Bronchial epithelial cell (primary cell): ENCODE results near the gene TENM4. TPM values are rescaled to one million over a fixed set of nuclear protein-coding genes. Genes with fewer than 3 reads are reported as not detected.

Experiments
- DNase-seq: peaks from one replicate; pipeline ENCODE4 v3.0.0-alpha.2; 2010; ENCODE audit warnings: low read depth
- FAIRE-seq: peaks from 2 replicates; lab custom pipeline; 2011; peaks lifted over from hg19 to GRCh38; lab: Jason Lieb, UNC
- H3K27me3 ChIP-seq: 2 replicates; pipeline ENCODE4 v1.5.1; 2011; ENCODE audit warnings: low read length; ENCODE audit not compliant: control insufficient read depth, insufficient read depth
- H3K36me3 ChIP-seq: 2 replicates; pipeline ENCODE4 v1.5.1; 2011; ENCODE audit warnings: low read length; ENCODE audit not compliant: control insufficient read depth, insufficient read depth
- H3K4me3 ChIP-seq: 2 replicates; pipeline ENCODE4 v1.5.1; 2011; ENCODE audit warnings: mild to moderate bottlenecking, low read depth, low read length, control low read depth
- CTCF ChIP-seq: IDR thresholded peaks from 2 replicates; pipeline ENCODE4 v1.5.1; 2011; ENCODE audit warnings: mild to moderate bottlenecking, moderate library complexity, low read length, control low read depth, inconsistent platforms; ENCODE audit not compliant: insufficient read depth, severe bottlenecking
- total RNA-seq: library from RNA; depleted of rRNA; stranded (reverse); fragments of >200 nt; gene quantifications from 2 replicates; pipeline ENCODE4 v1.2.1, GENCODE V29; 2014

TENM4 gene
- total RNA-seq, 1 donor from 2014 or later: 6.1 TPM

- DNase-seq: no peak
- Histone ChIP-seq H3K27me3 (no peaks in the 10 kb centered on the region), H3K36me3 (no peaks in the 10 kb centered on the region), H3K4me3 (no peak overlapping the region)
- FAIRE-seq: peak; percentile 50
- no peak for TF ChIP-seq CTCF
Measured at GRCh38 chr11:78656984-78657383, 783.8 kb downstream of the TENM4 start.

- DNase-seq (no peak), FAIRE-seq (no peak)
- no peaks in the 10 kb centered on the region for H3K27me3 ChIP-seq
- H3K36me3 ChIP-seq: no peaks in the 10 kb centered on the region
- no peak overlapping the region for H3K4me3 ChIP-seq
- TF ChIP-seq CTCF: no peak
Measured at GRCh38 chr11:78656327-78656726, 784.5 kb downstream of the TENM4 start.

- no peaks in the 10 kb centered on the region for H3K36me3 ChIP-seq
- FAIRE-seq (no peak), DNase-seq (no peak)
- no peak for TF ChIP-seq CTCF
- H3K4me3 ChIP-seq: no peak overlapping the region
- no peaks in the 10 kb centered on the region for H3K27me3 ChIP-seq
Measured at GRCh38 chr11:78655561-78655960, 785.3 kb downstream of the TENM4 start.

GRCh38 chr11:78654866-78655265 is 786.0 kb downstream of the TENM4 start:
- Histone ChIP-seq H3K36me3 (no peaks in the 10 kb centered on the region), H3K4me3 (no peak overlapping the region), H3K27me3 (no peaks in the 10 kb centered on the region)
- DNase-seq: no peak
- FAIRE-seq: peak; percentile 55
- TF ChIP-seq CTCF: no peak

- H3K4me3 ChIP-seq: no peak overlapping the region
- H3K27me3 ChIP-seq: no peaks in the 10 kb centered on the region
- DNase-seq (no peak), FAIRE-seq (no peak)
- TF ChIP-seq CTCF: no peak
- no peaks in the 10 kb centered on the region for H3K36me3 ChIP-seq
Measured at GRCh38 chr11:78654071-78654470, 786.8 kb downstream of the TENM4 start.

GRCh38 chr11:78653294-78653909 is 787.4 kb downstream of the TENM4 start:
- no peak for DNase-seq
- no peak for TF ChIP-seq CTCF
- H3K4me3 ChIP-seq: no peak overlapping the region
- FAIRE-seq: no peak
- no peaks in the 10 kb centered on the region for H3K36me3 ChIP-seq
- no peaks in the 10 kb centered on the region for H3K27me3 ChIP-seq
